Transverse colon (tissue), 4 donors: Measurements from ENCODE around the gene KIAA1755. TPM values are rescaled to one million over a fixed set of nuclear protein-coding genes. Genes with fewer than 3 reads are reported as not detected.

ENCODE experiments used
- DNase-seq: peaks from one replicate; pipeline ENCODE4 v3.0.0-alpha.2; 2019
- H3K27ac ChIP-seq, 4 donors: fragments of 200-600 bp; sonication (generic); 2 replicates each; pipeline ENCODE4 v1.5.1; 2016 to 2018; ENCODE audit warnings: inconsistent platforms in 4 of 4
- H3K27me3 ChIP-seq: fragments of 200-600 bp; sonication (generic); 2 replicates; pipeline ENCODE4 v1.5.1; 2017; ENCODE audit warnings: inconsistent platforms
- H3K36me3 ChIP-seq, 4 donors: fragments of 200-600 bp; sonication (generic); 2 replicates each; pipeline ENCODE4 v1.5.1; 2017 to 2019; ENCODE audit warnings: inconsistent platforms in 4 of 4
- H3K4me1 ChIP-seq, 4 donors: fragments of 200-600 bp; sonication (generic); 2 replicates each; pipeline ENCODE4 v1.5.1; 2017 to 2020; ENCODE audit warnings: inconsistent platforms in 4 of 4
- H3K4me3 ChIP-seq, 4 donors: fragments of 200-600 bp; sonication (generic); 1 replicate in 1 of 4; 2 replicates in 3 of 4; pipeline versions ENCODE4 v1.5.1 to v1.6.1; 2017 to 2019; ENCODE audit warnings: inconsistent platforms in 4 of 4
- H3K9me3 ChIP-seq, 2 donors: fragments of 200-600 bp; sonication (generic); 2 replicates each; pipeline ENCODE4 v1.5.1; 2017 to 2019; ENCODE audit warnings: inconsistent platforms in 2 of 2
- EP300 ChIP-seq: sonication (generic); formaldehyde crosslinking; IDR thresholded peaks from one replicate; pipeline ENCODE4 v1.6.1; 2017; ENCODE audit warnings: antibody characterized with exemption, low read depth
- POLR2A ChIP-seq: fragments of 450-650 bp; IDR thresholded peaks from one replicate; pipeline ENCODE4 v1.6.1; 2016; ENCODE audit warnings: antibody characterized with exemption, mild to moderate bottlenecking, moderate library complexity
- POLR2AphosphoS5 ChIP-seq, 3 donors: sonication (generic); formaldehyde crosslinking; IDR thresholded peaks; one replicate each; pipeline ENCODE4 v1.6.1; 2016; ENCODE audit warnings: antibody characterized with exemption in 3 of 3
- WGBS, 2 donors: methylation state at CpG; one replicate each; pipeline ENCODE4 v1.1.5; 2018; ENCODE audit warnings: low coverage in 1 of 2; 5-methylcytosine and 5-hydroxymethylcytosine counted together
- in situ Hi-C, 4 donors: fragments of 200-750 bp; cut with MboI; loops; one replicate each; pipeline versions ENCODE4 v1.15.0 to v1.15.1; 2017; ENCODE audit warnings: low sequenced_read_pairs in 3 of 4, low pct_ligation_motif_present in 1 of 4, low pct_unique_long_range_greater_than_20kb in 1 of 4
- intact Hi-C: fragments of 100-400 bp; cut with DNase I; formaldehyde crosslinking; loops from one replicate; pipeline ENCODE4 v1.15.1; 2023; ENCODE audit warnings: low total_unique reads
- total RNA-seq, 4 donors: library from RNA; depleted of rRNA; stranded (reverse); fragments of >200 nt; gene quantifications; one replicate each; pipeline ENCODE4 v1.1.0, GENCODE V29; 2016
- TF ChIP-seq, protein P1 (sequence below), 5 experiments: fragments of 200-600 bp in 3 of 5; fragments of 450-650 bp in 2 of 5; sonication (generic) in 3 of 5; IDR thresholded peaks; 1 replicate in 2 of 5; 2 replicates in 3 of 5; pipeline ENCODE4 v1.5.1; 2016 to 2017; ENCODE audit warnings: antibody characterized with exemption in 5 of 5, inconsistent platforms in 3 of 5, mild to moderate bottlenecking in 2 of 5, moderate library complexity in 1 of 5

The KIAA1755 gene
- total RNA-seq, 4 donors from 2014 or later = 1.6 to 20.2 (median 3.7) TPM

DNA sequence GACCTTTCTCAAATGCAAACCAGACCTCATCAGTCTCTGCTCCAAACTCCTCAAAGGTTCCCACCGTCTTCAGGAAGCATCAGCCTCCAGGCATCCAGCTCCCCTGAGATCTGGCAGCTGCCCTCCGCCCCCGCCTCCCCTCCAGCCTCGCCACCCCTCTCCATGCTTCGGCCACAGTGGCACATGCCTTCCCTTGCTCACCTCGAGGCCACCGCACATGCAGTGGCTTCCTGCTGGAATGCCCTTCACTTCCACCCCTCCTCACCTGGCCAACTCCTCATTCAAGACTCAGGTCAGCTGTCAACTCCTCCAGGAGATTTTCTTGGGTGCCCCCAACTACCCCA, 13.4 kb downstream of the KIAA1755 start:
- intact Hi-C loops (no loop called here), in situ Hi-C loops (loop anchor here in 1 of 4 donors (25.0 kb wide), 1 partner anchor 685 kb away; no protein-coding TSS in a partner anchor)
- Histone ChIP-seq H3K36me3 (no peaks in the 10 kb centered on the region), H3K4me3 (no peak overlapping the region), H3K4me1 (no peaks in the 10 kb centered on the region), H3K27me3 (no peaks in the 10 kb centered on the region), H3K27ac (peak overlapping the region in 2 of 4 donors; percentile 66 to 72), H3K9me3 (peaks cover 3% of the 10 kb centered on the region in 2 donors)
- WGBS, 2 donors = 80 to 87% methylated on average over 3 to 7 of the region's 7 CpGs
- TF ChIP-seq, protein P1, sequence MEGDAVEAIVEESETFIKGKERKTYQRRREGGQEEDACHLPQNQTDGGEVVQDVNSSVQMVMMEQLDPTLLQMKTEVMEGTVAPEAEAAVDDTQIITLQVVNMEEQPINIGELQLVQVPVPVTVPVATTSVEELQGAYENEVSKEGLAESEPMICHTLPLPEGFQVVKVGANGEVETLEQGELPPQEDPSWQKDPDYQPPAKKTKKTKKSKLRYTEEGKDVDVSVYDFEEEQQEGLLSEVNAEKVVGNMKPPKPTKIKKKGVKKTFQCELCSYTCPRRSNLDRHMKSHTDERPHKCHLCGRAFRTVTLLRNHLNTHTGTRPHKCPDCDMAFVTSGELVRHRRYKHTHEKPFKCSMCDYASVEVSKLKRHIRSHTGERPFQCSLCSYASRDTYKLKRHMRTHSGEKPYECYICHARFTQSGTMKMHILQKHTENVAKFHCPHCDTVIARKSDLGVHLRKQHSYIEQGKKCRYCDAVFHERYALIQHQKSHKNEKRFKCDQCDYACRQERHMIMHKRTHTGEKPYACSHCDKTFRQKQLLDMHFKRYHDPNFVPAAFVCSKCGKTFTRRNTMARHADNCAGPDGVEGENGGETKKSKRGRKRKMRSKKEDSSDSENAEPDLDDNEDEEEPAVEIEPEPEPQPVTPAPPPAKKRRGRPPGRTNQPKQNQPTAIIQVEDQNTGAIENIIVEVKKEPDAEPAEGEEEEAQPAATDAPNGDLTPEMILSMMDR (IDR thresholded peaks at IDR 0.05) = no peak
- TF ChIP-seq POLR2A = no peak
- no peak for TF ChIP-seq EP300
- TF ChIP-seq POLR2AphosphoS5 (IDR thresholded peaks at IDR 0.05) = no peak
- DNase-seq = no peak

DNA sequence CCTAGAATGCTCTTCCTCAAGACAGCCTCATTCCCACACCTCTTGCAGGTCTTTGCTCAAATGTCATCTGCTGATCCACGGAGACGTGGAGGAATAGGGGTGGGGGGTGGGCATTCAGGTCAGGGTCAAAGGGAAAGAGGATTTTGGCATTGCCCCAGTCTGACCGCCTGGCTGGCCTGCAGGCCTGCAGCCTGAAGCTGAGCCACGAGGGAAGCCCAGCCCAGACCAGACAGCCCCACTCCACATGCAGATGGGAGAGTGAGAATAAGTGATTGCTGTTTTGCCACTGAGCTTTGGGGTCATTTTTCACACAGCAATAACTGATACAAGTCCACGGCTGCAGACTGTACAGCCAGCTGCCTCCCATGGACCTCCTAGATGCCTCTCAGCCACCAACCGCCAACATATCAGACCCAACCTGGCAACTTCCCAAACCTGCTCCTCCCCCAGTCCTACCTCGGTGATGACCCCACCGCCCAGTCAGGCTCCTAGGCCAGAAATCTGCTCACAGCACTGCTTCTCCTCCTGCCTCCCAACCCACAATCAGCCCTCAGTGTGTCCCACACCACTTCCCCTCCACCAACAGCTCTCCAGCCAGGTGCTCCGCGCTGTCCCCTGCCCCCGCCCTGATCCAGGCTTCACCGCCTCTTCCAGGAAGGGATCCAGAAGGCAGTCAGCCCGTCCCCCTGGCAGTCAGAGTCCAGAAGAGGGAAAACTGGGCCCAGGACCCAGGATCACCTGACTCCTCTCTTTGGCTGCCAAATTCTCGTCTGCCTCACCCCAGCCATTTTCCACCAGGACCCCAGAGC, 14.0 kb downstream of the KIAA1755 start:
- no peaks in the 10 kb centered on the region for H3K27me3 ChIP-seq
- no peaks in the 10 kb centered on the region for H3K36me3 ChIP-seq
- no peak for DNase-seq
- peak overlapping the region; percentile 21 to 72 (median 52) for H3K27ac ChIP-seq
- 40 to 70% methylated on average over 1 to 14 of the region's 14 CpGs for WGBS, 2 donors
- in situ Hi-C loops = loop anchor here in 1 of 4 donors (25.0 kb wide), 1 partner anchor 684 kb away; no protein-coding TSS in a partner anchor
- H3K9me3 ChIP-seq = peaks cover 3 to 9% of the 10 kb centered on the region in 2 donors
- intact Hi-C loops = no loop called here
- H3K4me1 ChIP-seq = no peaks in the 10 kb centered on the region
- TF ChIP-seq, protein P1 (IDR thresholded peaks at IDR 0.05) = no peak
- TF ChIP-seq POLR2AphosphoS5 (IDR thresholded peaks at IDR 0.05) (no peak), POLR2A (no peak), EP300 (no peak)
- no peak overlapping the region for H3K4me3 ChIP-seq

DNA sequence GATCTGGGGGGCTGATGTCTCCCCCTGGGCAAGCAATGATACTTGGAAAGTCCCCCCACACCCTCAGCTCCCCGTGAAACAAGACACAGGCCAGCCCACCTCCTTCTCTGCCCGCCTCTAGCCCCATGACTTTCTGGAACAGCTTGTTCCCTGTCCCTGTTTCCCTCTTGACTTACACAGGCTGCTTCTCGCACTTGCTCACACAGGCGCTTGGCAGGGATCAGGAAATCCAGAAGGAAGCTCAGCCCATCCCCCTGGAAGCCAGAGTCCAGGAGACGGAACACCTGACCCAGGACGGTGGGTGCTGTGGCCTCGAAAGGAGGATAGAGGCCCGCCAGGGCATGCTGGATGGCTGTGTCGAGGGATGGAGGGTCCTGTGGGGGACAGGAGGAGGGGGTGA, 14.8 kb downstream of the KIAA1755 start:
- Histone ChIP-seq H3K4me3 (no peak overlapping the region), H3K27me3 (no peaks in the 10 kb centered on the region), H3K36me3 (no peaks in the 10 kb centered on the region), H3K27ac (peak overlapping the region; percentile 39 to 72 (median 63)), H3K4me1 (no peaks in the 10 kb centered on the region), H3K9me3 (peaks cover 3 to 11% of the 10 kb centered on the region in 2 donors)
- intact Hi-C loops (no loop called here), in situ Hi-C loops (loop anchor here in 1 of 4 donors (25.0 kb wide), 1 partner anchor 683 kb away; no protein-coding TSS in a partner anchor)
- no peak for DNase-seq
- TF ChIP-seq POLR2AphosphoS5 (IDR thresholded peaks at IDR 0.05) = peak in 1 of 3 donors; percentile 53
- no peak for TF ChIP-seq POLR2A
- no peak for TF ChIP-seq EP300
- WGBS, 2 donors = 70 to 87% methylated on average over 4 to 9 of the region's 9 CpGs

DNA sequence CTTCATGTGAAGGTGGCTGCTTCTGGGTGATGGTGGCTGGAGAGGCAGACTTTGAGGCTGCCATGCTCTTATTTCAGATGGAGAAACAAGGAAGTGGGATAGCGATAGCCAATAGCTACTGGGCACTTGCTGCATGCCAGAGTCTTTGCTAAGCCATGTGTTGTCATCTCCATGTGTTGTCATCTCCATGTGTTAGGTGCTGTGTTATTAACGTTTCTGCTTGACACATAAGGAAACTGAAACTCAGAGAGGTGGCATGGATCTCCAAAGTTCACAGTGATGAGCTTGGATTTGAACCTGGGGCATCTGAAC, 16.9 kb downstream of the KIAA1755 start:
- Histone ChIP-seq H3K36me3 (no peaks in the 10 kb centered on the region), H3K4me3 (no peak overlapping the region), H3K9me3 (peaks cover 3 to 11% of the 10 kb centered on the region in 2 donors), H3K27me3 (no peaks in the 10 kb centered on the region), H3K27ac (no peak overlapping the region), H3K4me1 (no peaks in the 10 kb centered on the region)
- no peak for TF ChIP-seq POLR2AphosphoS5 (IDR thresholded peaks at IDR 0.05)
- TF ChIP-seq POLR2A = no peak
- TF ChIP-seq, protein P1 (IDR thresholded peaks at IDR 0.05) = no peak
- TF ChIP-seq EP300 = no peak
- DNase-seq = no peak
- intact Hi-C loops (no loop called here), in situ Hi-C loops (loop anchor here in 1 of 4 donors (25.0 kb wide), 1 partner anchor 681 kb away; no protein-coding TSS in a partner anchor)
- WGBS, 2 donors = 66% methylated on average over 2 of the region's 2 CpGs; no CpG with 5 or more reads in 1 of the 2 donors
